HFF-Myc (cell line): ENCODE results near the gene TNFRSF13B.
"Not testable (repeated sequence)": the region's sequence is repeated elsewhere in the genome, so short reads cannot be mapped to it uniquely, and the experiment has no call there.

Source experiments
- DNase-seq: peaks from one replicate; pipeline ENCODE4 v3.0.0-alpha.2; 2011; ENCODE audit warnings: low read depth; ENCODE audit errors: extremely low read depth
- H3K4me3 ChIP-seq: replicated peaks from 2 replicates; pipeline ENCODE4 v1.5.1; 2011; ENCODE audit warnings: low read depth, mild to moderate bottlenecking, control low read depth, low read length
- TF ChIP-seq, protein P1 (sequence below): IDR thresholded peaks from 2 replicates; pipeline ENCODE4 v1.5.1; 2012; ENCODE audit warnings: mild to moderate bottlenecking, low read depth, low read length, control low read depth; ENCODE audit errors: missing control alignments

Gene TNFRSF13B

DNA sequence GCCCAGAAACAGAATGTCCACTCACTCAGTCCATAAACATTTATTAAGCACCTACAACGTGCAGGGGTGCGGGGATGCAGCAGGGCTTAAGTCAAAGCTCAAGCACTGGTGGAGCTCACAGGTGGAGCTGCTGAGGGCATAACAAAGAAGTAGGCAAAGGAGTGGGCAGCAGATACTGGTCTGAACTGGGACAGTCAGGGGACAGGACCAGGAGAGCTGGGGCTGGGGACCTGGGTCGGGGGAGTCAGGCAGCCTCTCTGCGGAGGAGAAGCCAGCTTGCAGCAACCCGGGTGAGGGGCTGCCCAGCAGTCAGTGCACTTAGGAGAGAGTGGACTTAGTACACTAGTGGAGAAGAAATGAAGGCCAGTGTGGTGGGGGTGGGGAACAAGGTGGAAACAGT is 10.0 kb upstream of the TNFRSF13B start:
- TF ChIP-seq, protein P1, sequence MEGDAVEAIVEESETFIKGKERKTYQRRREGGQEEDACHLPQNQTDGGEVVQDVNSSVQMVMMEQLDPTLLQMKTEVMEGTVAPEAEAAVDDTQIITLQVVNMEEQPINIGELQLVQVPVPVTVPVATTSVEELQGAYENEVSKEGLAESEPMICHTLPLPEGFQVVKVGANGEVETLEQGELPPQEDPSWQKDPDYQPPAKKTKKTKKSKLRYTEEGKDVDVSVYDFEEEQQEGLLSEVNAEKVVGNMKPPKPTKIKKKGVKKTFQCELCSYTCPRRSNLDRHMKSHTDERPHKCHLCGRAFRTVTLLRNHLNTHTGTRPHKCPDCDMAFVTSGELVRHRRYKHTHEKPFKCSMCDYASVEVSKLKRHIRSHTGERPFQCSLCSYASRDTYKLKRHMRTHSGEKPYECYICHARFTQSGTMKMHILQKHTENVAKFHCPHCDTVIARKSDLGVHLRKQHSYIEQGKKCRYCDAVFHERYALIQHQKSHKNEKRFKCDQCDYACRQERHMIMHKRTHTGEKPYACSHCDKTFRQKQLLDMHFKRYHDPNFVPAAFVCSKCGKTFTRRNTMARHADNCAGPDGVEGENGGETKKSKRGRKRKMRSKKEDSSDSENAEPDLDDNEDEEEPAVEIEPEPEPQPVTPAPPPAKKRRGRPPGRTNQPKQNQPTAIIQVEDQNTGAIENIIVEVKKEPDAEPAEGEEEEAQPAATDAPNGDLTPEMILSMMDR = no peak
- H3K4me3 ChIP-seq = no peak overlapping the region
- no peak for DNase-seq

DNA sequence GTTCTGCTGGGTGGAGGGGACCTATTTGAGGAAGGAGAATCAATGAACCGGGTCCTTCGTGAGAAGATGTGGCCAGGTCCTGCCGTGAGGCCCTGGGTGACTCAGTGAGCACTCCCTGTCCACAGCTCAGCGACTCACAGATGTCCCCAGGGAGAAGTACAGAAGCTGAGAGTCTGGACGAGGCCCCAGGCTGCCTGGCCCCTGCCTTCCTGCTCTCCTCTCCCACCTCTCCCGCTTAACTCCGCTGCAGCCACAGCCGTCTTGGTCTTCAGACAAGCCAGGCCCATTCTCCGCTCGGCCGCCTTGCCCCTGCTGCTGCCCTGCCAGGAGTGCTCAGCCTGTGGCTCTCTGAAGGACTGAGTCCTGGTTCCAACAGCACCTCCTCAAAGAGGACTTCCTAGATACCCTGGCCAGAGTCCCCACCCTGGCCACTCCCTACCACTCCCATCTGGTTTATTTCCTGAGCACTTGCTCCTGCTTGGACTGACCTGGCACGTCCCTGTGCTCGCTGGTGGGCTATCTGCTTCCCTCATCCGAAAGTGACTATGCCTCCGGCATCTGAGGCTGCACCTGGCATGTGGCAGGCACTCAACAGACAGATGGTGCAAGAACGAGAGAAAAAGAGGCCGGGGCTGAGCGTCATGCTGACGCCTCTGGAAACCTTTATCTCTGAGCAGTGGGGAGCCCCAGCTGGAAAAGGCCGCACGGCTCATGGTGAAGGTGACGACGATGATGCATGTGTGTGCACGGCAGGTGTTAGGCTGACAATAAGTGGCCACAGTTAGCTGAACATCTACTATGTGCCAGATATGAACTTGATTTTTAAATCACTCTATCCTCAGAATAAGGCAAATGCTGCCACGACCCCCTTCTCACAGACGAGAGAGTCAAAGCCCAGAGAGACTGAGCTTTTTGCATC is 9.2 kb upstream of the TNFRSF13B start:
- TF ChIP-seq, protein P1 = no peak
- DNase-seq = no peak
- no peak overlapping the region for H3K4me3 ChIP-seq

GRCh38 chr17:16980061-16980460 is 8.1 kb upstream of the TNFRSF13B start:
- H3K4me3 ChIP-seq = no peak overlapping the region
- TF ChIP-seq, protein P1 = no peak

GRCh38 chr17:16979237-16979823 is 7.4 kb upstream of the TNFRSF13B start:
- not testable (repeated sequence) for DNase-seq, H3K4me3 ChIP-seq

More at GRCh38 chr17:16980061-16980460, 8.1 kb upstream of the TNFRSF13B start:
- DNase-seq = no peak

GRCh38 chr17:16977932-16978331 is 6.0 kb upstream of the TNFRSF13B start:
- peak; percentile 40 for DNase-seq
- no peak overlapping the region for H3K4me3 ChIP-seq
- TF ChIP-seq, protein P1 = no peak

- TF ChIP-seq, protein P1 = no peak
- no peak for DNase-seq
- no peak overlapping the region for H3K4me3 ChIP-seq
Measured at GRCh38 chr17:16976725-16977550, 5.0 kb upstream of the TNFRSF13B start.
